Neural cell (in vitro differentiated cells): Measurements from ENCODE around the gene CPEB2. TPM values are rescaled to one million over a fixed set of nuclear protein-coding genes. Genes with fewer than 3 reads are reported as not detected.

Experiments
- H2AFZ ChIP-seq: fragments of 200-600, 300-800 bp; sonication (generic), shearing (Covaris generic); 2 replicates; pipeline ENCODE4 v1.6.0; 2014; ENCODE audit warnings: low read depth, mild to moderate bottlenecking, antibody characterized with exemption, low read length, moderate library complexity
- H3F3A ChIP-seq: fragments of 200-600 bp; shearing (Covaris generic); 2 replicates; pipeline ENCODE4 v1.6.1; 2016; ENCODE audit warnings: mild to moderate bottlenecking, moderate library complexity, mixed read lengths, antibody characterized with exemption, low read length; ENCODE audit not compliant: insufficient read depth, poor library complexity, severe bottlenecking
- H3K27ac ChIP-seq: fragments of 200-600, 300-800 bp; sonication (generic), shearing (Covaris generic); 2 replicates; pipeline ENCODE4 v1.5.1; 2014; ENCODE audit warnings: mild to moderate bottlenecking, low read length, moderate library complexity
- H3K27me3 ChIP-seq: fragments of 300-800, 200-600 bp; sonication (generic), shearing (Covaris generic); 2 replicates; pipeline ENCODE4 v1.6.0; 2014; ENCODE audit warnings: mild to moderate bottlenecking, low read depth, low read length, moderate library complexity; ENCODE audit not compliant: insufficient read depth
- H3K36me3 ChIP-seq: fragments of 300-800, 200-600 bp; sonication (generic), shearing (Covaris generic); 2 replicates; pipeline ENCODE4 v1.5.1; 2014; ENCODE audit warnings: mild to moderate bottlenecking, antibody characterized with exemption, low read length, moderate library complexity; ENCODE audit not compliant: insufficient read depth
- H3K4me2 ChIP-seq: fragments of 300-800, 200-600 bp; sonication (generic), shearing (Covaris generic); 2 replicates; pipeline ENCODE4 v1.6.0; 2014; ENCODE audit warnings: mild to moderate bottlenecking, low read length
- H3K4me3 ChIP-seq: fragments of 300-800, 200-600 bp; sonication (generic), shearing (Covaris generic); 2 replicates; pipeline ENCODE4 v1.5.1; 2014; ENCODE audit warnings: mild to moderate bottlenecking, low read length, moderate library complexity
- H3K79me2 ChIP-seq: fragments of 200-600 bp; shearing (Covaris generic); replicated peaks from 2 replicates; pipeline ENCODE4 v1.6.0; 2014; ENCODE audit warnings: mild to moderate bottlenecking, low read length, moderate library complexity; ENCODE audit not compliant: insufficient read depth
- H3K9ac ChIP-seq: fragments of 300-800, 200-600 bp; sonication (generic), shearing (Covaris generic); 2 replicates; pipeline ENCODE4 v1.6.1; 2016; ENCODE audit warnings: mild to moderate bottlenecking, low read length, mixed read lengths
- H3K9me2 ChIP-seq: fragments of 200-600 bp; shearing (Covaris generic); 2 replicates; pipeline ENCODE4 v1.6.1; 2016; ENCODE audit warnings: mild to moderate bottlenecking, low read length, mixed read lengths; ENCODE audit not compliant: insufficient read depth
- H3K9me3 ChIP-seq: fragments of 200-600, 300-800 bp; sonication (generic), shearing (Covaris generic); 2 replicates; pipeline ENCODE4 v1.6.1; 2016; ENCODE audit warnings: mild to moderate bottlenecking, mixed run types, low read length, moderate library complexity, mixed read lengths
- H4K20me1 ChIP-seq: fragments of 200-600 bp; shearing (Covaris generic); 2 replicates; pipeline ENCODE4 v1.6.1; 2016; ENCODE audit warnings: mild to moderate bottlenecking, mixed run types; ENCODE audit not compliant: insufficient read depth
- CTCF ChIP-seq: fragments of 450-650 bp; IDR thresholded peaks from 2 replicates; pipeline ENCODE4 v1.5.1; 2014; ENCODE audit warnings: antibody characterized with exemption, mild to moderate bottlenecking, moderate library complexity; ENCODE audit not compliant: poor library complexity, severe bottlenecking
- EP300 ChIP-seq: fragments of 450-650 bp; conservative IDR thresholded peaks from 2 replicates; pipeline ENCODE4 v1.6.1; 2014; ENCODE audit warnings: antibody characterized with exemption, mild to moderate bottlenecking, moderate library complexity; ENCODE audit not compliant: poor library complexity, severe bottlenecking
- EZH2 ChIP-seq: fragments of 200-600, 300-800 bp; shearing (Covaris generic), sonication (generic); IDR thresholded peaks from 2 replicates; pipeline ENCODE4 v1.6.1; 2014; ENCODE audit warnings: antibody characterized with exemption, low read length, borderline replicate concordance, mild to moderate bottlenecking; ENCODE audit not compliant: insufficient read depth, poor library complexity, severe bottlenecking
- MXI1 ChIP-seq: fragments of 450-650 bp; conservative IDR thresholded peaks from 2 replicates; pipeline ENCODE4 v1.6.1; 2014; ENCODE audit warnings: antibody characterized with exemption, mild to moderate bottlenecking; ENCODE audit not compliant: poor library complexity, severe bottlenecking
- POLR2AphosphoS5 ChIP-seq: IDR thresholded peaks from 2 replicates; pipeline ENCODE4 v1.6.1; 2012
- RAD21 ChIP-seq: fragments of 450-650 bp; conservative IDR thresholded peaks from 2 replicates; pipeline ENCODE4 v1.6.1; 2014; ENCODE audit warnings: antibody characterized with exemption, mild to moderate bottlenecking, moderate library complexity
- REST ChIP-seq: IDR thresholded peaks from 2 replicates; pipeline ENCODE4 v1.6.1; 2012; ENCODE audit warnings: borderline replicate concordance
- SMC3 ChIP-seq: fragments of 450-650 bp; conservative IDR thresholded peaks from 2 replicates; pipeline ENCODE4 v1.6.1; 2014; ENCODE audit warnings: antibody characterized with exemption, mild to moderate bottlenecking, moderate library complexity; ENCODE audit not compliant: poor library complexity
- TAF1 ChIP-seq: IDR thresholded peaks from 2 replicates; pipeline ENCODE4 v1.6.1; 2012; ENCODE audit warnings: low read depth
- polyA plus RNA-seq: library from polyadenylated mRNA; depleted of rRNA; stranded (reverse); fragments of >200 nt; gene quantifications from 2 replicates; pipeline ENCODE4 v1.2.3, GENCODE V29; 2014

The CPEB2 gene
- polyA plus RNA-seq, 1 donor from 2014 or later, result 12.4 TPM

- H3K9ac ChIP-seq, result no peak overlapping the region
- H3K79me2 ChIP-seq, result no peaks in the 10 kb centered on the region
- no peak overlapping the region for H3K4me3 ChIP-seq
- no peaks in the 10 kb centered on the region for H3F3A ChIP-seq
- TF ChIP-seq SMC3 (no peak), POLR2AphosphoS5 (no peak), REST (no peak), MXI1 (no peak), EP300 (no peak), CTCF (no peak), TAF1 (no peak), EZH2 (no peak), RAD21 (no peak)
- no peaks in the 10 kb centered on the region for H3K9me3 ChIP-seq
- peaks cover 4% of the 10 kb centered on the region for H3K36me3 ChIP-seq
- H3K27me3 ChIP-seq, result no peaks in the 10 kb centered on the region
- no peak overlapping the region for H3K27ac ChIP-seq
- H3K9me2 ChIP-seq, result no peaks in the 10 kb centered on the region
- H2AFZ ChIP-seq, result no peak overlapping the region
- no peaks in the 10 kb centered on the region for H4K20me1 ChIP-seq
- H3K4me2 ChIP-seq, result no peak overlapping the region
Observed at GRCh38 chr4:15025693-15026092, 23.4 kb downstream of the CPEB2 start.

- Histone ChIP-seq H3K9me2 (no peaks in the 10 kb centered on the region), H4K20me1 (no peaks in the 10 kb centered on the region), H3K4me3 (no peak overlapping the region), H3K27me3 (no peaks in the 10 kb centered on the region), H2AFZ (no peak overlapping the region), H3F3A (no peaks in the 10 kb centered on the region), H3K9me3 (no peaks in the 10 kb centered on the region), H3K4me2 (no peak overlapping the region), H3K9ac (no peak overlapping the region), H3K36me3 (peaks cover 4% of the 10 kb centered on the region), H3K79me2 (no peaks in the 10 kb centered on the region), H3K27ac (no peak overlapping the region)
- TF ChIP-seq REST (no peak), CTCF (no peak), MXI1 (no peak), POLR2AphosphoS5 (no peak), EP300 (no peak), SMC3 (no peak), RAD21 (no peak), EZH2 (no peak), TAF1 (no peak)
Observed at GRCh38 chr4:15027921-15028435, 25.7 kb downstream of the CPEB2 start.
